GM06990 (cell line): ENCODE measurements around the gene NCOA5.

Experiments used
- DNase-seq: peaks from one replicate; pipeline ENCODE4 v3.0.0-alpha.2; 2011; ENCODE audit not compliant: insufficient read length; ENCODE audit errors: extremely low read depth
- H3K27me3 ChIP-seq: replicated peaks from 2 replicates; pipeline ENCODE4 v1.6.0; 2011; ENCODE audit warnings: low read length; ENCODE audit not compliant: control insufficient read depth, insufficient read depth
- H3K36me3 ChIP-seq: 2 replicates; pipeline ENCODE4 v1.5.1; 2011; ENCODE audit warnings: low read length; ENCODE audit not compliant: control insufficient read depth, insufficient read depth
- H3K4me3 ChIP-seq: replicated peaks from 2 replicates; pipeline ENCODE4 v1.5.1; 2011; ENCODE audit warnings: low read depth, mild to moderate bottlenecking, control low read depth, low read length
- TF ChIP-seq, protein P1 (sequence below): IDR thresholded peaks from 2 replicates; pipeline ENCODE4 v1.5.1; 2011; ENCODE audit warnings: low read length, control low read depth, mild to moderate bottlenecking, inconsistent platforms; ENCODE audit not compliant: insufficient read depth, poor library complexity, severe bottlenecking

NCOA5 gene

DNA sequence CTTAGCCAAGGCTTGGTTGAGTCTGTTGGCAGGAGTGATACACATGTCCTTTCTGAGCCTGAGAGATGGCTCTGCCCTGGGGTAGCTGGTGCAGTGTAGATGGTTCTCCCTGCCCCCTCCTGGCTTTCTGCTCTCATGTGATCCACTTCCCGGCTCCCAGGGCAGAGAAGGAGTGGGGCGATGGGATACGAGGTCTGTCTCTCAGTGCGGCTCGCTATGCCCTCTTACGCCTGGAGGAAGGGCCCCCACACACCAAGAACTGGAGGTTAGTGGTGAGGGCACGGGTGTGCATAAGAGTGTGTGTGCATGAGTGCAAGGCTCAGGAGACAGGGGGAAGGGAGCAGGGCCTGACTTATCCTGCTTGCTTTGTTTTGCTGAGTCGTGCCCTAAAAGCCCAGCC lies 41.9 kb downstream of the NCOA5 start:
- H3K27me3 ChIP-seq, result peaks cover 3% of the 10 kb centered on the region
- no peak overlapping the region for H3K4me3 ChIP-seq
- TF ChIP-seq, protein P1, sequence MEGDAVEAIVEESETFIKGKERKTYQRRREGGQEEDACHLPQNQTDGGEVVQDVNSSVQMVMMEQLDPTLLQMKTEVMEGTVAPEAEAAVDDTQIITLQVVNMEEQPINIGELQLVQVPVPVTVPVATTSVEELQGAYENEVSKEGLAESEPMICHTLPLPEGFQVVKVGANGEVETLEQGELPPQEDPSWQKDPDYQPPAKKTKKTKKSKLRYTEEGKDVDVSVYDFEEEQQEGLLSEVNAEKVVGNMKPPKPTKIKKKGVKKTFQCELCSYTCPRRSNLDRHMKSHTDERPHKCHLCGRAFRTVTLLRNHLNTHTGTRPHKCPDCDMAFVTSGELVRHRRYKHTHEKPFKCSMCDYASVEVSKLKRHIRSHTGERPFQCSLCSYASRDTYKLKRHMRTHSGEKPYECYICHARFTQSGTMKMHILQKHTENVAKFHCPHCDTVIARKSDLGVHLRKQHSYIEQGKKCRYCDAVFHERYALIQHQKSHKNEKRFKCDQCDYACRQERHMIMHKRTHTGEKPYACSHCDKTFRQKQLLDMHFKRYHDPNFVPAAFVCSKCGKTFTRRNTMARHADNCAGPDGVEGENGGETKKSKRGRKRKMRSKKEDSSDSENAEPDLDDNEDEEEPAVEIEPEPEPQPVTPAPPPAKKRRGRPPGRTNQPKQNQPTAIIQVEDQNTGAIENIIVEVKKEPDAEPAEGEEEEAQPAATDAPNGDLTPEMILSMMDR, result no peak
- DNase-seq, result no peak
- H3K36me3 ChIP-seq, result no peaks in the 10 kb centered on the region

DNA sequence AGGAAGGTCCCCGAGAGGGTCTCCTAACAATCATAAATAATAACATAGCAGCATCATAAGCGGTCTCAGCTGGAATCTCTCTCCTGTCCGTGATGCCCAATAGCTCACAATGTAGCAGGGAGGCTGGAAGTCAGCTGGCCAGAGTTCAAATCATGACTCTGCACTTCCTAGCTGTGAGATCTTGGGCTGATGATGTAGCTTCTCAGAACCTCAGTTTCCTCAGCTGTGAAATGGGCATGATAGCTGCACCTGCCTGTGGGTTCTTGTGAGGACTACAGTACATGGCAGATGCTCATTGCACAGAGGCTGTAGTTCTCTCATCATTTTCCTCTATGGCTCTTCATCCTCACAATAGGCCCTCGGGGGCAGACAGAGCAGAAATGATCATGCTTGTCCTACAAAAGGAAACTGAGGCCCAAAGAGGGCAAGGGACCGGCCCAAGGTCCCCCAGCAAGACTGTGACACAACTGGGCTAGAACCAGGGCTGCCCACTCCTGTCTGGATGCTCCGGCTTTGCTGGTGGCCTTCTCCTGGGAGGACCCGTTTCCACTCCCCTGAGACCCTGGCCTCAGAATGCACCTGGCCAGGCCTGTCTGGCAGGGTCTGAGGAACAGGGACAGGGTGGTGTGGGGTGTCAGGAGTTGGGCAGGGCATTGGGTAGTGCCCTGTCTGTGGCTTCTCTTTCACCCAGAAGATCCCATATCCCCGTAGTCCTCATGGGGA lies 43.0 kb downstream of the NCOA5 start:
- Histone ChIP-seq H3K27me3 (peaks cover 3% of the 10 kb centered on the region), H3K36me3 (no peaks in the 10 kb centered on the region), H3K4me3 (no peak overlapping the region)
- TF ChIP-seq, protein P1, result no peak
- no peak for DNase-seq

DNA sequence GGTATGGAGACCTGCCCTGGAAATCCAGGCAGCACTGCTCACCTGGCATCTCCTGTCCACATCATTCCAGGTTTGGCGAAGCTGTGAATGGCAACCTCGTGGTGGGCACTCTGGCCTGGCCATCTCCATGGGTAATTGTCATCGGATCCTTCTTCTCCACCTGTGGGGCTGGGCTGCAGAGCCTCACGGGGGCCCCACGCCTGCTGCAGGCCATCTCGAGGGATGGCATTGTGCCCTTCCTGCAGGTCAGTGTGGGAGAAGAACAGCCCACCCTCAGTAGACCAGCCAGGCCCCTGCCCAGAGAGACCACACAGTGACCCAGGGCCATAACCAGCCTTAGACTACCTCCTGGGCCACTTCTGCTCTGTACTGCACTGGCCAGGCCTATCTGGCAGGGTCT lies 44.9 kb downstream of the NCOA5 start:
- TF ChIP-seq, protein P1, result no peak
- Histone ChIP-seq H3K36me3 (no peaks in the 10 kb centered on the region), H3K27me3 (peaks cover 3% of the 10 kb centered on the region), H3K4me3 (no peak overlapping the region)
- DNase-seq, result no peak

DNA sequence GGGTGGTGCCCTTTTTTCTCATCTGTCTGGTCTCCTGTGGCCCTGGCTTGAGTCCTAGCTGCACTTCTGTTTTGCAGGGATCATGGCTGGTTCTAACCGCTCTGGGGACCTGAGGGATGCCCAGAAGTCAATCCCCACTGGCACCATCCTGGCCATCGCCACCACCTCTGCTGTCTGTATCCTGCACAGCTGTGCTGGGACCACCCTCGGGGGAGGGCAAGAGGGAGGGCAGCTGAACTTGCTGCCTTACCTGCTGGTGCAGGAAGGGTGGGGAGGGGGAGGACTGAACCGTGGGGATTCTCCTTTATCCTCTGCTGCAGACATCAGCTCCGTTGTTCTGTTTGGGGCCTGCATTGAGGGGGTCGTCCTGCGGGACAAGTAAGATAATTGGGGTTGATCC lies 46.2 kb downstream of the NCOA5 start:
- TF ChIP-seq, protein P1, result no peak
- DNase-seq, result no peak
- H3K36me3 ChIP-seq, result no peaks in the 10 kb centered on the region
- no peak overlapping the region for H3K4me3 ChIP-seq
- peaks cover 3% of the 10 kb centered on the region for H3K27me3 ChIP-seq

DNA sequence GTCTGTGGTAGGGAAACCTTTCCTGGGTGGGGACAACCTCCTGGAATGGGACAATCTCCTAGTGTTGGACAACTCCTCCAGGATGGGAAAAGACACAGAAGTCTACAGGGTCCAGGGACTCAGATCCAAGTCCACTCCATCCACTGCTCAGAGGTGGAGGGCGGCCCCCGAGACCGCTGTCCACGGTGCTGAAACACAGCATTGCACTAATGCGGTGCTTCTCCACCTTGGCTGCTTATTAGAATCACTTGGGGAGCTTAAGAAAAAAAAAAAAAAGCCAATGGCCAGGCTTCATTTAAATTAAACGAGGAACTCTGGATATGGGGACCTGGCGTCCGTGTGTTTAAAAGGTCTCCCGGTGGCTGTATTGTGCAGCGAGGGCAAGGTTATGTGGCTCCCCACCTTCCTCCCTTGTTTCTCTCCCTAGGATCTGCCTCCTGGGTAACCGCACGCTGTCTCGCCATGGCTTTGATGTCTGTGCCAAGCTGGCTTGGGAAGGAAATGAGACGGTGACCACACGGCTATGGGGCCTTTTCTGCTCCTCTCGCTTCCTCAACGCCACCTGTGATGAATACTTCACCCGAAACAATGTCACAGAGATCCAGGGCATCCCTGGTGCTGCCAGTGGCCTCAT lies 48.7 kb downstream of the NCOA5 start:
- Histone ChIP-seq H3K36me3 (no peaks in the 10 kb centered on the region), H3K4me3 (no peak overlapping the region), H3K27me3 (0 out of 2 replicates have a peak, but pooled peaks cover 1% of the 10 kb centered on the region)
- TF ChIP-seq, protein P1, result no peak
- no peak for DNase-seq
